Endothelial cell of umbilical vein (primary cell): ENCODE data around the gene GLOD5. TPM values are rescaled to one million over a fixed set of nuclear protein-coding genes. Genes with fewer than 3 reads are reported as not detected.

Experiments used
- BruUV-seq: library from RNA; stranded (reverse); fragments of 400-500 nt; replicated peaks from 2 replicates; lab custom pipeline; 2021; lab: Mats Ljungman, UMichigan
- CTCF ChIA-PET: fragments of 300-600, 350-600 bp; sonication (Branson Sonifier 250); formaldehyde crosslinking; loops from one replicate; lab custom pipeline; 2021; ENCODE audit warnings: antibody characterized with exemption, inconsistent platforms; lab: Charles Lee
- POLR2A ChIA-PET: fragments of 300-600, 350-600 bp; sonication (Branson Sonifier 250); formaldehyde crosslinking; loops from one replicate; lab custom pipeline; 2021; ENCODE audit warnings: antibody characterized with exemption, inconsistent platforms; lab: Charles Lee
- DNase-seq: peaks from one replicate; pipeline ENCODE4 v3.0.0-alpha.2; 2011; ENCODE audit warnings: low read depth, low spot score
- FAIRE-seq: peaks from 2 replicates; lab custom pipeline; 2011; peaks lifted over from hg19 to GRCh38; lab: Jason Lieb, UNC
- H2AFZ ChIP-seq: 2 replicates; pipeline ENCODE4 v1.6.0; 2012; ENCODE audit warnings: low read depth, low read length, control low read depth, inconsistent platforms
- H3K27ac ChIP-seq: 2 replicates; pipeline ENCODE4 v1.5.1; 2011; ENCODE audit warnings: low read depth, mild to moderate bottlenecking, control low read depth, low read length, moderate library complexity; ENCODE audit not compliant: insufficient read depth
- H3K27me3 ChIP-seq, 2 experiments: 2 replicates each; pipeline versions ENCODE4 v1.6.0 to v1.6.1; 2011; ENCODE audit warnings: low read length in 2 of 2, mixed read lengths in 1 of 2; ENCODE audit not compliant: control insufficient read depth in 2 of 2, insufficient read depth in 2 of 2
- H3K36me3 ChIP-seq, 2 experiments: 2 replicates in 1 of 2; 3 replicates in 1 of 2; pipeline ENCODE4 v1.5.1; 2011; ENCODE audit warnings: low read length in 2 of 2, mild to moderate bottlenecking in 1 of 2, moderate library complexity in 1 of 2; ENCODE audit not compliant: control insufficient read depth in 2 of 2, insufficient read depth in 2 of 2; ENCODE audit errors: extremely low read depth in 1 of 2
- H3K4me1 ChIP-seq: 3 replicates; pipeline ENCODE4 v1.5.1; 2011; ENCODE audit warnings: mild to moderate bottlenecking, low read length; ENCODE audit not compliant: control insufficient read depth, insufficient read depth; ENCODE audit errors: extremely low read depth
- H3K4me2 ChIP-seq: 2 replicates; pipeline ENCODE4 v1.6.1; 2011; ENCODE audit warnings: low read length, control low read depth, mixed read lengths; ENCODE audit not compliant: insufficient read depth
- H3K4me3 ChIP-seq, 3 experiments: fragments of 200-600 bp in 1 of 3; sonication (generic), shearing (Covaris generic) in 1 of 3; replicated peaks in 1 of 3; 2 replicates each; pipeline ENCODE4 v1.5.1; 2011 to 2016; ENCODE audit warnings: control low read depth in 3 of 3, low read length in 3 of 3, mild to moderate bottlenecking in 2 of 3, inconsistent platforms in 1 of 3, low read depth in 1 of 3, moderate library complexity in 1 of 3; ENCODE audit not compliant: insufficient read depth in 1 of 3
- H3K79me2 ChIP-seq: 2 replicates; pipeline ENCODE4 v1.6.0; 2012; ENCODE audit warnings: low read length, inconsistent platforms; ENCODE audit not compliant: control insufficient read depth, insufficient read depth
- H3K9ac ChIP-seq: replicated peaks from 2 replicates; pipeline ENCODE3; 2011; ENCODE audit warnings: low read length, control low read depth; ENCODE audit not compliant: insufficient read depth; ENCODE audit errors: extremely low read depth
- H3K9me1 ChIP-seq: replicated peaks from 3 replicates; pipeline ENCODE4 v1.6.0; 2011; ENCODE audit warnings: mild to moderate bottlenecking, low read length; ENCODE audit not compliant: control insufficient read depth, insufficient read depth; ENCODE audit errors: extremely low read depth
- H3K9me3 ChIP-seq: replicated peaks from 2 replicates; pipeline ENCODE4 v1.5.1; 2012; ENCODE audit warnings: low read length, inconsistent platforms; ENCODE audit not compliant: control insufficient read depth, insufficient read depth
- H4K20me1 ChIP-seq: replicated peaks from 2 replicates; pipeline ENCODE3; 2011; ENCODE audit warnings: mild to moderate bottlenecking, low read length; ENCODE audit not compliant: control insufficient read depth, insufficient read depth; ENCODE audit errors: extremely low read depth
- CTCF ChIP-seq, 2 donors: IDR thresholded peaks; 1 replicate in 1 of 2; 2 replicates in 1 of 2; pipeline ENCODE4 v1.5.1; 2011; ENCODE audit warnings: low read length in 2 of 2, mild to moderate bottlenecking in 2 of 2, moderate library complexity in 2 of 2, control low read depth in 1 of 2, inconsistent platforms in 1 of 2, low read depth in 1 of 2; ENCODE audit not compliant: insufficient read depth in 1 of 2; ENCODE audit errors: extremely low read depth in 1 of 2
- EZH2 ChIP-seq: IDR thresholded peaks from 2 replicates; pipeline ENCODE4 v1.6.1; 2012; ENCODE audit warnings: borderline replicate concordance, low read depth, mild to moderate bottlenecking, moderate library complexity, low read length, inconsistent platforms; ENCODE audit not compliant: severe bottlenecking
- FOS ChIP-seq: IDR thresholded peaks from 2 replicates; pipeline ENCODE4 v1.6.1; 2011; ENCODE audit warnings: mild to moderate bottlenecking, low read length, moderate library complexity, borderline replicate concordance; ENCODE audit not compliant: insufficient read depth
- GATA2 ChIP-seq: IDR thresholded peaks from 2 replicates; pipeline ENCODE4 v1.7.0; 2011; ENCODE audit warnings: low read depth, mild to moderate bottlenecking, moderate library complexity, mixed read lengths, low read length; ENCODE audit not compliant: insufficient read length, insufficient read depth
- JUN ChIP-seq: IDR thresholded peaks from 2 replicates; pipeline ENCODE4 v1.6.1; 2011; ENCODE audit warnings: borderline replicate concordance, low read depth; ENCODE audit not compliant: insufficient read length, insufficient read depth
- MAX ChIP-seq: IDR thresholded peaks from 2 replicates; pipeline ENCODE4 v1.6.1; 2011; ENCODE audit not compliant: insufficient read depth, insufficient read length
- MYC ChIP-seq: IDR thresholded peaks from one replicate; pipeline ENCODE4 v1.6.1; 2011; ENCODE audit warnings: mild to moderate bottlenecking, low read depth, low read length
- POLR2A ChIP-seq: IDR thresholded peaks from 2 replicates; pipeline ENCODE4 v1.6.1; 2012; ENCODE audit warnings: low read depth, mild to moderate bottlenecking, control low read depth, low read length
- POLR2AphosphoS5 ChIP-seq: IDR thresholded peaks from 2 replicates; pipeline ENCODE4 v1.6.1; 2012; ENCODE audit warnings: low read depth, mild to moderate bottlenecking, control low read depth, low read length, moderate library complexity; ENCODE audit not compliant: insufficient read depth
- dilution Hi-C: fragments of 300-500 bp; cut with MboI; formaldehyde crosslinking; loops from one replicate; pipeline ENCODE4 v1.15.0; 2019; ENCODE audit warnings: low sequenced_read_pairs; ENCODE audit not compliant: extremely low pct_ligation_motif_present
- intact Hi-C: fragments of 100-400 bp; cut with micrococcal nuclease; formaldehyde crosslinking; loops from one replicate; pipeline ENCODE4 v1.10.0; 2022
- polyA plus RNA-seq, 4 experiments: library from polyadenylated mRNA; depleted of rRNA in 3 of 4; stranded (reverse) in 3 of 4; unstranded in 1 of 4; fragments of >200 nt; gene quantifications; 2 replicates each; pipeline versions ENCODE4 v1.2.1 to v1.2.3, GENCODE V29; 2011 to 2012; ENCODE audit warnings: missing spikeins in 1 of 4
- total RNA-seq: library from RNA; stranded (reverse); gene quantifications from 2 replicates; pipeline ENCODE4 v1.2.3, GENCODE V29; 2021

The GLOD5 gene
- total and polyA plus RNA-seq, 2 donors (not counting 3 experiments of a cell fraction or from before 2014, with no cell fraction given) = not detected

- no peak overlapping the region for H3K4me3 ChIP-seq
- H3K36me3 ChIP-seq = no peaks in the 10 kb centered on the region
- no peak for DNase-seq
- H3K9me1 ChIP-seq = no peaks in the 10 kb centered on the region
- intact Hi-C loops = no loop called here
- no peaks in the 10 kb centered on the region for H3K27me3 ChIP-seq
- no peak overlapping the region for H2AFZ ChIP-seq
- H3K4me1 ChIP-seq = no peaks in the 10 kb centered on the region
- ChIA-PET CTCF (no interaction called here), POLR2A (no interaction called here)
- H3K27ac ChIP-seq = no peak overlapping the region
- FAIRE-seq = no peak
- no TSS peak for BruUV-seq
- H3K9ac ChIP-seq = no peak overlapping the region
- H3K79me2 ChIP-seq = no peaks in the 10 kb centered on the region
- no peak overlapping the region for H3K4me2 ChIP-seq
- H3K9me3 ChIP-seq = no peaks in the 10 kb centered on the region
- dilution Hi-C loops = no loop called here
- no peak for TF ChIP-seq FOS
- TF ChIP-seq MAX = no peak
- no peak for TF ChIP-seq POLR2A
- no peak for TF ChIP-seq GATA2
- TF ChIP-seq MYC = no peak
- no peak for TF ChIP-seq JUN
- H4K20me1 ChIP-seq = no peaks in the 10 kb centered on the region
Observed at GRCh38 chrX:48770296-48770695, 8.7 kb downstream of the GLOD5 start.

- Histone ChIP-seq H3K27ac (no peak overlapping the region), H3K9me3 (no peaks in the 10 kb centered on the region), H4K20me1 (no peaks in the 10 kb centered on the region), H3K4me3 (no peak overlapping the region), H3K27me3 (no peaks in the 10 kb centered on the region), H3K9me1 (no peaks in the 10 kb centered on the region), H3K79me2 (no peaks in the 10 kb centered on the region), H3K4me2 (no peak overlapping the region), H3K9ac (no peak overlapping the region), H3K4me1 (no peaks in the 10 kb centered on the region), H2AFZ (no peak overlapping the region), H3K36me3 (no peaks in the 10 kb centered on the region)
- DNase-seq = no peak
- intact Hi-C loops (no loop called here), dilution Hi-C loops (no loop called here)
- FAIRE-seq = no peak
- ChIA-PET CTCF (no interaction called here), POLR2A (no interaction called here)
- no TSS peak for BruUV-seq
- TF ChIP-seq MAX (no peak), POLR2A (no peak), JUN (no peak), GATA2 (no peak), CTCF (IDR thresholded peaks at IDR 0.05; ENCODE audit: extremely low read depth in 1 of 2, insufficient read depth in 1 of 2, low read depth in 1 of 2, low read length in 2 of 2) (no peak), POLR2AphosphoS5 (no peak), MYC (no peak), FOS (no peak), EZH2 (no peak)
Observed at GRCh38 chrX:48772602-48773001, 11.1 kb downstream of the GLOD5 start.
